Measurements from ENCODE around the gene CES2.

DNA sequence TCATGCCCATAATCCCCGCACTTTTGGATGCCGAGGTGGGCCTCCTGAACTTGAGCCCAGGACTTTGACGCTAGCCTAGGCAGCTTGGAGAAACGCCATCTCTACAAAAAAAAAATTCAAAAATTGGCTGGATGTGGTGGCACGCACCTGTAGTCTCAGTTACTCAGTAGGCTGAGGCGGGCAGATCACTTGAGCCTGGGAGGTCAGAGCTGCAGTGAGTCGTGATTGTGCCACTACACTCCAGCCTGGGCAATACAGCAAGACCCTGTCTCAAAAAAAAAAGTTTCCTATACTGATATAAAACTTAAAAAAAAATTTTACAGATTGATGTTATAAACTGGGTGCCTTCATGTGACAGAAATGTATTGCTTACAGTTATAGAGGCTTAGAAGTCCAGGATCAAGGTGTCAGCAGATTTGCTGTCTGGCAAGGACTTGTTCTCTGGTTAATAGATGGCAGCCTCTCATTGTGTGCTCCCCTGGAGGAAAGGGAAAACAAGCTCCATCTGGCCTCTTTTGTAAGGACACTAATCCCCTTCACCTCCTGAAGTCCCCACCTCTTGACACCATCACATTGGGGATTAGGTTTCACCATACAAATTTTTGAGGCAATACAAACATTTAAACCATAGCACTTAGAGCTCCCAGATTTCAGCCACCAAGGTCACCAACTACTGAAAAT is 17.3 kb downstream of the CES2 start:
- TF ChIP-seq, protein P1, sequence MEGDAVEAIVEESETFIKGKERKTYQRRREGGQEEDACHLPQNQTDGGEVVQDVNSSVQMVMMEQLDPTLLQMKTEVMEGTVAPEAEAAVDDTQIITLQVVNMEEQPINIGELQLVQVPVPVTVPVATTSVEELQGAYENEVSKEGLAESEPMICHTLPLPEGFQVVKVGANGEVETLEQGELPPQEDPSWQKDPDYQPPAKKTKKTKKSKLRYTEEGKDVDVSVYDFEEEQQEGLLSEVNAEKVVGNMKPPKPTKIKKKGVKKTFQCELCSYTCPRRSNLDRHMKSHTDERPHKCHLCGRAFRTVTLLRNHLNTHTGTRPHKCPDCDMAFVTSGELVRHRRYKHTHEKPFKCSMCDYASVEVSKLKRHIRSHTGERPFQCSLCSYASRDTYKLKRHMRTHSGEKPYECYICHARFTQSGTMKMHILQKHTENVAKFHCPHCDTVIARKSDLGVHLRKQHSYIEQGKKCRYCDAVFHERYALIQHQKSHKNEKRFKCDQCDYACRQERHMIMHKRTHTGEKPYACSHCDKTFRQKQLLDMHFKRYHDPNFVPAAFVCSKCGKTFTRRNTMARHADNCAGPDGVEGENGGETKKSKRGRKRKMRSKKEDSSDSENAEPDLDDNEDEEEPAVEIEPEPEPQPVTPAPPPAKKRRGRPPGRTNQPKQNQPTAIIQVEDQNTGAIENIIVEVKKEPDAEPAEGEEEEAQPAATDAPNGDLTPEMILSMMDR (conservative IDR thresholded peaks at IDR 0.05; ENCODE audit: low read depth, low read length): no peak
- TF ChIP-seq EZH2 (IDR thresholded peaks at IDR 0.05; ENCODE audit: borderline replicate concordance, low read depth, low read length, poor library complexity, severe bottlenecking): no peak

All from A673 (cell line).